ENCODE results near the gene NOS1AP.

Gene NOS1AP

GRCh38 chr1:162088281-162088969 lies 18.9 kb downstream of the NOS1AP start:
- DNase-seq = no peak

- no peak for DNase-seq
Measured at GRCh38 chr1:162089748-162090147, 20.3 kb downstream of the NOS1AP start.

DNA sequence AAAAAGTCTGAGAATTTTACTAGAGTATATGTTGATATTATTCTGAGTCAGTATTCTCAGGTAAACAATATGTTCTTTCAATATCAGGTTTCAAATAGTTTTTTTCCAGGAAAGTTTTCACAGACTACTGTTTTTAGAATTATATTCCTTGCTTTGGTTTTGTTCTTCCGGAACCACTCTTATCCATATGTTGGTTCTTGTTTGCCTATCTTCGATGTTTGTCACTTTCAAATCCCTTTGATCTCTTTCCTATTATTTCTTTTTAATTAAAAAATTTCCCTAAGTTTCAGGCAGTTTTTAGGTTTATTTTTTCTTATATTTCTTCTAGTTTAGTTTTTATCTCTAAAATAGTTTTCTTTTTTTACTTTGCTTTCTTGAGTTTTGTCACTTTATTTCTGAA lies 20.9 kb downstream of the NOS1AP start:
- no peak for DNase-seq

DNA sequence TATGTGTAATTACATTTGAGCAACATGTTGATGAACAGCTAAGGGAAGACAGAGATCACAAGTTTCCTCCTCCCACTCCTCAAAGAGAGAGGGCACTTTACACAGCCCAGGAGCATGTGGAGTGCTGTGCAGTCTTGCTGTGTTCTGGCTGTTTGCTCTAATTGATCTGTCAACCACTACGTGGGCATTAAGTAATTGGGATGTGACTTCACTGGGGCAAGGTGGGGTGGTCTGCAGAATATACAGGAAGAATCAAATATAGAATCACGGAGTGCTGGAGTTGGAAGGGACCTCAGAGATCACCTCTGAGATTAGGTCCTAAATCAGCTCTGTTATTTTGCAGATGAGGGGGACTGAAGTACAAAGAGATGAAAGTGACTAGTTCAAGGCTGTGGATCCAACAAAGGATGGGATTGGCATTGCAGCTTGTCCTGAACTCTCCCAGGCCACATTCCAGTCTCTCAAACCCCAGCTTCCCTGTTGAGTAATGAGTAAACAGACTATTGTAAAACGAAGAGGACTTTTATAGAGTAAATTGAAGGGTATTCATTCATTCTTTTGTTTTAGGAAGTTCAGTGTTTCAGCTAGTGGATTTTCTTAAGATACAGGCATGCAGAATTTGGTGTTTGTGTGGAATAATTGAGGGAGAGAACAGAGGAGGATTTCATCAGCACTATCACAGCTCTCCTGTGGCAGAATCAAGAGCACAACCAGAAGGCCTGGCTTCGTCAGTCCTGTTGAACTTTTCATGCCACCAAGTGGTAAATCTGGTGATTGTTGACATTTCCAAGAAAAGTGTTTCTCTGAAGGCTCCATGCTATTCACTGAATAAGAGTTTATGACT lies 22.4 kb downstream of the NOS1AP start:
- no peak for DNase-seq

DNA sequence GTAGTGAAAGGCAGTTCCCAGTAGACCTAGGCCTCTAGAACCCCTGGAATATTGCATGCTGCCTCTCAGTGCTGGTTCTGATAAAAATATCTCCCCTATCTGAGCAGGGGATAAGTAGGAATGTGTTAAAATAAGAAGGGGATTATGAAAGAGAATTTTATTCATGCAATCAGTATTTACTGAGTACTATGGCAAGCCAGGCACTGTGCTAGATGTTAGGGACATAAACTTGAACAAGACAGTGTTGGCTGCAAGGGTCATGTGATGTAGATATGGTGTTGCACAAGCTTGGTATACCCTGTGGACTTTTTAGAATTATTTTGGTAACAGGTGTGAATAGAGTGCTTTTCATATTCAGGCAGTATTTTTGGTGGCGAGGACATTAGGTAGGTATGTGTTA lies 23.6 kb downstream of the NOS1AP start:
- no peak for DNase-seq

DNA sequence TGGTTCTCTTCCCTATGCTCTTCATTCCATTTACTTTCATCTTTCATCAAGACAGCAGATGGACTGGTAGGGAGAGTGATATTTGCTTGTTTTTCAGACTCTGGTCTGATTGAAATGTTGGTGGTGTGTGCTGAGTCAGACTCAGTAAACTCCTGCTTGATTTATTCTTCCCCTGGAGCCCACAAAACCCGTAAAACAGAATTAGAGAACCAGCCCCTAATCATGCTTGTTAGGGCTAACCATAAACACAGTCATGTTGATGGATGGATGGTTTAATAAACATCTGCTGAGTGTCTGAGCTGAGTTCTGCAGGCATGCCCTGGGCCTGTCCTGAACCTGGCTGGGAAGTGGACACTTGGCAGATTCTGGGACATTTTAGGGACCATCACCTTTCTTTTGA lies 24.8 kb downstream of the NOS1AP start:
- no peak for DNase-seq

DNA sequence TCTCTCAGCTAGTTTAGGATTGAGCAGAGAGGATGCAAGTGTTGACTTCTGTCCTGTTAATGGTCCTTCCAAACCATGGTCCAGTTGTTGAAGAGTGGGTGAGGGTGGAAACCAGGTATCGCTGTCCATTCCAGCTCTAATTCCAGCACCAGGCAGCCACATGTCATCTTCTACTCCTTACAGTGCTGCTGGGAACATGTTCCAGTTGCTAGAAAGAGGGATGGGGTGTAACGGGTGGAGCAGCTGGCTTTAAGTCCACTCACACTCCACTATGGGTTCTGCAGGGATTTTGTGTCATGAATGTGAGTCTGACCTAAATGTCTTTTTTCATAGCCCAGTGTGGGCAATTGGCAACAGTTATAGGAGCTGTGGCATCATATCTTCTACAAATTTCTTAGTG lies 25.2 kb downstream of the NOS1AP start:
- DNase-seq = no peak

GRCh38 chr1:162107911-162108310 lies 38.4 kb downstream of the NOS1AP start:
- no peak for DNase-seq

GRCh38 chr1:162108426-162108825 lies 38.9 kb downstream of the NOS1AP start:
- DNase-seq = no peak

GRCh38 chr1:162110910-162111309 lies 41.4 kb downstream of the NOS1AP start:
- DNase-seq = no peak

- DNase-seq = no peak
Measured at GRCh38 chr1:162111572-162111971, 42.1 kb downstream of the NOS1AP start.

DNA sequence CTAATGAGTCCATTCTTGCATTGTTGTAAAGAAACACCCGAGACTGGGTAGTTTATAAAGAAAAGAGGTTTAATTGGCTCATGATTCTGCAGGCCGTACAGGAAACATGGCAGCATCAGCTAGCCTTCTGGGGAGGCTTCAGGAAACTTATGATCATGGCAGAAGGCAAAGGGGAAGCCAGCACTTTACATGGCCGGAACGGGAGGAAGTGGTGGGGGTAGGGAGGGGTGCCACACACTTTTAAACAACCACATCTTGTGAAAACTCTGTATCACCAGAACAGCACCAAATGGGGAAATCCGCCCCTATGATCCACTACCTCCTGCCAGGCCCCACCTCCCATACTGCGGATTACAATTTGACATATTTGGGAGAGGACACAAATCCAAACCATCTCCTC lies 43.9 kb downstream of the NOS1AP start:
- no peak for DNase-seq

- peak in 2 of 56 donors; percentile 13 to 16 for DNase-seq
Measured at GRCh38 chr1:162117039-162117774, 47.7 kb downstream of the NOS1AP start.

DNA sequence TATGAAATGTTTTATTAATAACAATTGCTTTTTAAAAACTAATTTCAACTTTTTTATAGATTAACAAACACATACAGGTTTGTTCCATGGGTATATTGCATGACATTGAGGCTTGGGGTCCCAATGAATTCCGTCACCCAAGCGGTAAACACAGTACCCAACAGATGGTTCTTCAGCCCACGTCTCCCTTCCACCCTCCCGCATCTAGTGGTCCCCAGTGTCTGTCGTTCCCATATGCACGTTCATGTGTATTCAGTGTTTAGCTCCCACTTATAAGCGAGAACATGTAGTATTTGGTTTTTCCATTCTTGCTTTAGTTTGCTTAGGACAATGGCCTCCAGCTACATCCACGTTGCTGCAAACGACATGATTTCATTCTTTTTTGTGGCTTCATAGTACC lies 48.6 kb downstream of the NOS1AP start:
- DNase-seq = no peak

GRCh38 chr1:162128693-162129356 lies 59.3 kb downstream of the NOS1AP start:
- no peak for DNase-seq

GRCh38 chr1:162130308-162130707 lies 60.8 kb downstream of the NOS1AP start:
- DNase-seq = no peak

GRCh38 chr1:162131400-162132321 lies 62.2 kb downstream of the NOS1AP start:
- no peak for DNase-seq

DNA sequence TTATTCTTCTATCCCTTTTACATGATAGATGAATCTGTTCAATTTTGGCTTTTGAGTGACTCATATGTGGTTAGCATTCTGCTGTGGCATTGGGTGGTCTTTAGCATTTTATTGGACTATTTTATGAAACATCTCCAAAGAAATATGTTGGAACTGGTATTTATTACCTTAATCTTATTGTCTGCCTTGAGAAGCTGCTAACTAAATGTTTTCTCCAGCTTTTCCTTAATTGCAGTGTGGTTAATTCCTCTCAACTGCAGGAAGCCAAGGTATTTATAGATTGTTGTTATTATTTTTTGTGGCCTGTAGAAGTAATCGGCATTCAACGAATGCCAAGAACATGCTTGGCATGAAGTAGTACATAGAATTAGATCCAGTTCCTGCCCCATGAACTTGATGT lies 64.1 kb downstream of the NOS1AP start:
- DNase-seq = no peak

GRCh38 chr1:162134646-162135045 lies 65.2 kb downstream of the NOS1AP start:
- no peak for DNase-seq

DNA sequence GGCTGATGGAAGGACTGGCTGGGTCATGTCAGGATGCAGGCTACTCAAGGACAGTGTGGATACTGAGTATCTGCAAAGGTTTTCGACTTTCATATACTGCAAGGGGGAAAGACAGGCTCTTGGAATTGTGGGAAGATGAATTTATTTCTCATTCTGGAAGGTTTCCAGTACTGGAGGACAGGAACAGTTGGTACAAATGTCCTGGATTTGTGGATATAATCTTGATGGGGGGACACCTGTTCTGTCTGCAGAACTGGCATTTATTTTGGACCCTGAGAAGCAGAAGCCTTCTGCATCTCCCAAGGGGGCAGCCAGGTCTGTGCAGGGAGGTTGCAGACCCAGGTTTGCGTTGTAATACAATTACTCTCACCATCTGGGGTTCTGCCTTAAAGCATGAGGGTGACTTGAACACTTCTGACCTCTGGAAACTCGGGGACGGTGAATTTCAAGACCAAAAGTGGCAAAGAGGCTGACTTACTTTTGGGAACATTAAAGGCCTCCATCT lies 65.8 kb downstream of the NOS1AP start:
- DNase-seq = no peak

All from amygdala (tissue), 56 donors.